H1 (cell line): ENCODE results near the gene ADRM1.

Experiments
- BCL11A ChIP-seq, 2 experiments: IDR thresholded peaks; one replicate each; pipeline ENCODE4 v1.6.1; 2011; ENCODE audit warnings: low read depth in 2 of 2, low read length in 2 of 2, mild to moderate bottlenecking in 2 of 2
- CHD1 ChIP-seq: IDR thresholded peaks from 2 replicates; pipeline ENCODE4 v1.6.1; 2012; ENCODE audit warnings: low read depth, low read length, improper control_type of control experiment
- CREB1 ChIP-seq: IDR thresholded peaks from 2 replicates; pipeline ENCODE4 v1.6.1; 2012; ENCODE audit warnings: inconsistent platforms
- EGR1 ChIP-seq: IDR thresholded peaks from 2 replicates; pipeline ENCODE4 v1.6.1; 2011; ENCODE audit warnings: low read depth, low read length, borderline replicate concordance
- EP300 ChIP-seq, 2 experiments: IDR thresholded peaks; 1 replicate in 1 of 2; 2 replicates in 1 of 2; pipeline ENCODE4 v1.6.1; 2011 to 2012; ENCODE audit warnings: low read depth in 2 of 2, low read length in 2 of 2, mild to moderate bottlenecking in 2 of 2, borderline replicate concordance in 1 of 2, inconsistent platforms in 1 of 2, moderate library complexity in 1 of 2
- EZH2 ChIP-seq: fragments of 200-600 bp; sonication (generic); IDR thresholded peaks from 2 replicates; pipeline ENCODE4 v1.7.1; 2012; ENCODE audit warnings: low read depth, mild to moderate bottlenecking, moderate library complexity, low read length, inconsistent platforms; ENCODE audit not compliant: severe bottlenecking
- JUN ChIP-seq: IDR thresholded peaks from 2 replicates; pipeline ENCODE4 v1.6.1; 2011; ENCODE audit warnings: low read depth, mild to moderate bottlenecking, improper control_type of control experiment, low read length
- POLR2A ChIP-seq, 2 experiments: IDR thresholded peaks; 1 replicate in 1 of 2; 2 replicates in 1 of 2; pipeline ENCODE4 v1.6.1; 2011; ENCODE audit warnings: low read depth in 2 of 2, low read length in 2 of 2, mild to moderate bottlenecking in 2 of 2; ENCODE audit errors: control extremely low read depth in 1 of 2
- POLR2AphosphoS5 ChIP-seq: IDR thresholded peaks from 2 replicates; pipeline ENCODE4 v1.6.1; 2011; ENCODE audit warnings: low read depth, low read length
- SP1 ChIP-seq: IDR thresholded peaks from 2 replicates; pipeline ENCODE4 v1.6.1; 2011; ENCODE audit warnings: low read depth, low read length
- YY1 ChIP-seq: IDR thresholded peaks from 2 replicates; pipeline ENCODE4 v1.6.1; 2011; ENCODE audit warnings: low read depth, mild to moderate bottlenecking, low read length
- TF ChIP-seq, protein P1 (sequence below), 3 experiments: IDR thresholded peaks; 1 replicate in 2 of 3; 2 replicates in 1 of 3; pipeline versions ENCODE4 v1.5.1 to v1.6.1; 2011; ENCODE audit warnings: low read length in 3 of 3, mild to moderate bottlenecking in 3 of 3, inconsistent platforms in 2 of 3, low read depth in 1 of 3, moderate library complexity in 1 of 3; ENCODE audit not compliant: insufficient read depth in 1 of 3; ENCODE audit errors: control extremely low read depth in 1 of 3

DNA sequence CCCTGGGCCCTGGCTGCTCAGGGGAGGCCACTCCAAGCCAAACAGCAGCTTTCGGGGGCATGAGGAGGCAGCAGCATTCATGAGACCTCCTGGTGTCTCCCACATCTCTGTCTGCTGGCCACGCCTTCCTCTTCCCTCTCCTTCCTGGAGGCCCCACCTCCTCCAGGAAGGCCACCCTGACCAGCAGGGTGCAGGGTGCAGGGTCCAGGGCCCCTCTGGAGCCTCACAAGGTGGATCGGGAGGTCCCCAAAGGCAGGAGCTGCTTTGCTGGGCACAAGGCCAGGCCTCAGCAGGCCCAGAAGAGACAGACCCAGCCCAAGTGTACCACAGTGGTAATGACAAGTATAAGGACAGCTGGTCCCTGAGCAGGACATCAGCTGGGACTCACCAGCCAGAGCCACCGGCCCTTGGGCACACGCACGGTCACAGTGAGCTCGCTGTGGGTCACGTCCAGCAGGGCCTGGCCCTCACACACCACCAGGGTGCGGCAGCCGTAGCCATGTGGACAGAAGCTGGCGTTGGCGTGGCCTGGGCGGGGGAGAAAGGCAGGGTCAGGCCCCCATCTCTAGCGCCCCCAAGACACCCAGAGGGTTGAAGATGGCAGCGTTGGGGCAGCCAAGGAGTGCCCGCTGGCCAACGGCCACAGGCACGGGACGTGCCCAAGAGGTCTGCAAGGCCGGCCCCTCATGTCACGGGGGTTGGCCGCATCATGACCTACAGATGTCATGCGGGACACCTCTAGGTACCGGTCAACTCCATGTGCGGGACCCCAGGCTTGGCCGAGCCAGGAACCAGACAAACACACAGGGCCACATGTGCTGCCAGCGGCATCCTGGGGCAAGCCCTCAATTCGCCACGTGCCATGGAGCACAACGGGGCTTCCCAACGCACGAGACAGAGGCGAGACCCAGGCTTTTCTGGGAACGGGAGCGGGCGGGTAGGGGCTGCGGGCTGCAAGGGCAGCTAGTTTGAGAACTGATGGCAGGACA is 26.9 kb downstream of the ADRM1 start:
- TF ChIP-seq, protein P1, sequence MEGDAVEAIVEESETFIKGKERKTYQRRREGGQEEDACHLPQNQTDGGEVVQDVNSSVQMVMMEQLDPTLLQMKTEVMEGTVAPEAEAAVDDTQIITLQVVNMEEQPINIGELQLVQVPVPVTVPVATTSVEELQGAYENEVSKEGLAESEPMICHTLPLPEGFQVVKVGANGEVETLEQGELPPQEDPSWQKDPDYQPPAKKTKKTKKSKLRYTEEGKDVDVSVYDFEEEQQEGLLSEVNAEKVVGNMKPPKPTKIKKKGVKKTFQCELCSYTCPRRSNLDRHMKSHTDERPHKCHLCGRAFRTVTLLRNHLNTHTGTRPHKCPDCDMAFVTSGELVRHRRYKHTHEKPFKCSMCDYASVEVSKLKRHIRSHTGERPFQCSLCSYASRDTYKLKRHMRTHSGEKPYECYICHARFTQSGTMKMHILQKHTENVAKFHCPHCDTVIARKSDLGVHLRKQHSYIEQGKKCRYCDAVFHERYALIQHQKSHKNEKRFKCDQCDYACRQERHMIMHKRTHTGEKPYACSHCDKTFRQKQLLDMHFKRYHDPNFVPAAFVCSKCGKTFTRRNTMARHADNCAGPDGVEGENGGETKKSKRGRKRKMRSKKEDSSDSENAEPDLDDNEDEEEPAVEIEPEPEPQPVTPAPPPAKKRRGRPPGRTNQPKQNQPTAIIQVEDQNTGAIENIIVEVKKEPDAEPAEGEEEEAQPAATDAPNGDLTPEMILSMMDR (IDR thresholded peaks at IDR 0.05; ENCODE audit: control extremely low read depth in 1 of 3, insufficient read depth in 1 of 3, low read depth in 1 of 3, low read length in 3 of 3): no peak
- TF ChIP-seq POLR2A (IDR thresholded peaks at IDR 0.05; ENCODE audit: control extremely low read depth in 1 of 2, low read depth in 2 of 2, low read length in 2 of 2) (no peak), YY1 (no peak), EGR1 (no peak), JUN (no peak), CHD1 (no peak), POLR2AphosphoS5 (no peak), SP1 (no peak), BCL11A (IDR thresholded peaks at IDR 0.05; ENCODE audit: low read depth in 2 of 2, low read length in 2 of 2) (no peak), CREB1 (no peak), EP300 (IDR thresholded peaks at IDR 0.05; ENCODE audit: borderline replicate concordance in 1 of 2, low read depth in 2 of 2, low read length in 2 of 2) (no peak), EZH2 (no peak)
